RWPE1 (cell line): Measurements from ENCODE around the gene CAMKV.
A peak's percentile ranks its signal among the peaks of the same experiment; 100 is the strongest.
"Not testable (repeated sequence)": the region's sequence is repeated elsewhere in the genome, so short reads cannot be mapped to it uniquely, and the experiment has no call there.

Source experiments
- CTCF ChIA-PET: fragments of 350-600 bp; sonication (Branson Sonifier 250); formaldehyde crosslinking; extraction: SDS; loops from one replicate; lab custom pipeline; 2021; lab: Yijun Ruan, JAX
- POLR2A ChIA-PET: fragments of 400-600 bp; formaldehyde crosslinking; extraction: SDS; loops from one replicate; lab custom pipeline; 2020; ENCODE audit warnings: antibody characterized with exemption; ENCODE audit not compliant: low non-redundant PET; lab: Yijun Ruan, JAX
- DNase-seq: peaks from one replicate; pipeline ENCODE4 v3.0.0; 2012; ENCODE audit warnings: low spot score
- H3K27ac ChIP-seq: fragments of 450-650 bp; 2 replicates; pipeline ENCODE4 v1.5.1; 2017
- TF ChIP-seq, protein P1 (sequence below): fragments of 450-650 bp; conservative IDR thresholded peaks from 2 replicates; pipeline ENCODE4 v1.5.1; 2017; ENCODE audit warnings: low read depth, mild to moderate bottlenecking

The CAMKV gene, protein sequence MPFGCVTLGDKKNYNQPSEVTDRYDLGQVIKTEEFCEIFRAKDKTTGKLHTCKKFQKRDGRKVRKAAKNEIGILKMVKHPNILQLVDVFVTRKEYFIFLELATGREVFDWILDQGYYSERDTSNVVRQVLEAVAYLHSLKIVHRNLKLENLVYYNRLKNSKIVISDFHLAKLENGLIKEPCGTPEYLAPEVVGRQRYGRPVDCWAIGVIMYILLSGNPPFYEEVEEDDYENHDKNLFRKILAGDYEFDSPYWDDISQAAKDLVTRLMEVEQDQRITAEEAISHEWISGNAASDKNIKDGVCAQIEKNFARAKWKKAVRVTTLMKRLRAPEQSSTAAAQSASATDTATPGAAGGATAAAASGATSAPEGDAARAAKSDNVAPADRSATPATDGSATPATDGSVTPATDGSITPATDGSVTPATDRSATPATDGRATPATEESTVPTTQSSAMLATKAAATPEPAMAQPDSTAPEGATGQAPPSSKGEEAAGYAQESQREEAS

DNA sequence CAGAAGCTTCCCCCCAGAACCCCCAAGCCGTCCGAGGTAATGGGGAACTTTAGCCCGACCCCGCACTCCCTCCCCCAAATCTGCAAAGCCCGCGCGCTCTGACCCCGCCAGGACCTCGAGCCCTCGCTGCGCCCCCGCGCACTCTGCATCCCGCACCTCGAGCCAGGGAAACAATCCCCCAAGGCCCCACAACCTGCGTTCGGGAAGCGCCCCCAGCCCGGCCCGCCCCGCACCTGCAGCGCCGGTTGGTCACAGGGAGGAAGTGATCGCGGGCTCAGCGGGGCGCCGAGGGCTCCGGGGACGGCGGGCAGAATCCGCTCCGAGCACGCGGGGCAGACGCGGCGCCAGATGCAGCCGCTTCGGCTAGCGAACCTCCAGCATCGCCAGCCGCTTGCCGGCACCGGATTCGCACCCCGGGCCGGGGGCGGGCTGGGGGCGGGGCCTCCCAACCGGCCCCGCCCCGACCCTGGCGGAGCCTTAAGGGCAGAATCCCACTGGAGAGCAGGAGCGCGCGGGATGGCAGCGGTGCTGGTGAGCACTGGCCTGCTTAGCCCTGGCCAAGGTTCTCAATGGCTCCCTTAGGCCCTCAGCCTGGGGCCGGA, at the start of gene CAMKV:
Gene CAMKV, minus strand, starts transcription at position 382 of the 602 bp plus-strand sequence. CDS start 7,518 bp downstream, outside the sequence.
- ChIA-PET POLR2A (no interaction called here), CTCF (interaction anchor here (0.6 kb wide), 1 partner anchor 53 kb away, joined by 4 read pairs; no protein-coding TSS in a partner anchor)
- no peak for DNase-seq
- no peak within 1 kb of the TSS for H3K27ac ChIP-seq
- TF ChIP-seq, protein P1, sequence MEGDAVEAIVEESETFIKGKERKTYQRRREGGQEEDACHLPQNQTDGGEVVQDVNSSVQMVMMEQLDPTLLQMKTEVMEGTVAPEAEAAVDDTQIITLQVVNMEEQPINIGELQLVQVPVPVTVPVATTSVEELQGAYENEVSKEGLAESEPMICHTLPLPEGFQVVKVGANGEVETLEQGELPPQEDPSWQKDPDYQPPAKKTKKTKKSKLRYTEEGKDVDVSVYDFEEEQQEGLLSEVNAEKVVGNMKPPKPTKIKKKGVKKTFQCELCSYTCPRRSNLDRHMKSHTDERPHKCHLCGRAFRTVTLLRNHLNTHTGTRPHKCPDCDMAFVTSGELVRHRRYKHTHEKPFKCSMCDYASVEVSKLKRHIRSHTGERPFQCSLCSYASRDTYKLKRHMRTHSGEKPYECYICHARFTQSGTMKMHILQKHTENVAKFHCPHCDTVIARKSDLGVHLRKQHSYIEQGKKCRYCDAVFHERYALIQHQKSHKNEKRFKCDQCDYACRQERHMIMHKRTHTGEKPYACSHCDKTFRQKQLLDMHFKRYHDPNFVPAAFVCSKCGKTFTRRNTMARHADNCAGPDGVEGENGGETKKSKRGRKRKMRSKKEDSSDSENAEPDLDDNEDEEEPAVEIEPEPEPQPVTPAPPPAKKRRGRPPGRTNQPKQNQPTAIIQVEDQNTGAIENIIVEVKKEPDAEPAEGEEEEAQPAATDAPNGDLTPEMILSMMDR = no peak

DNA sequence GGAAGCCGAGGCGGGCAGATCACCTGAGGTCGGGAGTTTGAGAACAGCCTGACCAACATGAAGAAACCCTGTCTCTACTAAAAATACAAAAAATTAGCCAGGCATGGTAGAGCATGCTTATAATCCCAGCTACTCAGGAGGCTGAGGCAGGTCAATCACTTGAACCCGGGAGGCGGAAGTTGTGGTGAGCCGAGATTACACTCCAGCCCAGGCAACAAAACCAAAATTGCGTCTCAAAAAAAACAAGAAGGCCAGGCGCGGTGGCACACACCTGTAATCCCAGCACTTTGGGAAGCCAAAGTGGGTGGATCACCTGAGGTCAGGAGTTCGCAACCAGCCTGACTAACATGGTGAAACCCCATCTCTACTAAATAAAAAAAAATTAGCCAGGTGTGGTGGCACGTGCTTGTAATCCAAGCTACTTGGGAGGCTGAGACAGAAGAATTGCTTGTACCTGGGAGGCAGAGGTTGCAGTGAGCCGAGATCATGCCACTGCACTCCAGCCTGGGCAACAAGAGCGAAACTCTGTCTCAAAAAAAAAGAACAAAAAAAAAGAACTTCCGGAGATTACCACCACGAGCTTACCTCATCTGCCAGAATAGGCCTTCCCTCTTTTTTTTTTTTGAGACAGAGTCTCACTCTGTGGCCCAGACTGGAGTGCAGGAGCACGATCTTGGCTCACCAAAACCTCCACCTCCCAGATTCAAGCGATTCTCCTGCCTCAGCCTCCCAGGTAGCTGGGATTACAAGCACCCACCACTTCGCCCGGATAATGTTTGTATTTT, 48.3 kb upstream of the CAMKV start:
- DNase-seq, H3K27ac ChIP-seq, POLR2A ChIA-PET: not testable (repeated sequence)
- CTCF ChIA-PET = interaction anchor here (0.6 kb wide), 1 partner anchor 277 kb away, joined by 3 read pairs; no protein-coding TSS in a partner anchor

DNA sequence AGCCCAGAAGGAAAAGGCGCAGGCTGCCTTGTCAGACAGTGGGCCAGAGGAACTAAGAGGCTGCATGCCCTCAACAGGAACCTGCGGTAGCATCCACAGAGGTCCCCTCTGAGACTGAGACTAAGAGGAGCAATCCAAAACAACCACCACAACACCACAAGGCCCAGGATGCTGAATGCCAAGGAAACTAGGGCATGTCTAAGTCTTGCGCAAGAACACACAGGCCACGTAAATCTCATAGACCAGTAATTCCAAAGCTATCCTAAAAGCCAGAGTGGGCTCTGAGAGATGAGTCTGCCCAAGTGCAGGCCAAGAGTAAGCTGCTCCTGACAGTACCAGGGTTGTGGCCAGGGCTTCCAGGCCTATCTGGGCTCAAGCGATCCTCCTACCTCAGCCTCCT, 47.0 kb upstream of the CAMKV start:
- TF ChIP-seq, protein P1 = no peak
- ChIA-PET POLR2A (no interaction called here), CTCF (no interaction called here)
- H3K27ac ChIP-seq = peak overlapping the region; percentile 38
- no peak for DNase-seq

DNA sequence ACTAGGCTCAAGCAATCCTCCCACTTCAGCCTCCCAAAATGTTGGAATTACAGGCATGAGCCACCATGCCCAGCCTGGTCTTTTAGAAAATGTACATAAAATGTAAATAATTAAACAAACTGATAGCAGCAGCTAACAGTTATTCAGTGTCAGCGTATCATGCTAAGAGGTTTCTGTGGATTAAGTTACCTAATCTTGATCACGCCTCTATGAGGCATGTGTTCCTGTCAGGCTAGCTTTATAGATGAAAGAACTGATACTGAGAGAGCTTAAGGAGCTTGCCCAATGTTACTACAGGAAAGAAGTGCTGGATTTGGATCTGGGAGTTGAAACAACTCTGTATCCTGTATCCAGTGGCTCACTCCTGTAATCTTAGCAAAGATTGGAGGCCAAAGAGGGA, 45.2 kb upstream of the CAMKV start:
- POLR2A ChIA-PET = no interaction called here
- DNase-seq = no peak
- CTCF ChIA-PET = interaction anchor here (0.5 kb wide), 1 partner anchor 439 kb away, joined by 3 read pairs; no protein-coding TSS in a partner anchor
- H3K27ac ChIP-seq = no peak overlapping the region
- TF ChIP-seq, protein P1 = no peak

DNA sequence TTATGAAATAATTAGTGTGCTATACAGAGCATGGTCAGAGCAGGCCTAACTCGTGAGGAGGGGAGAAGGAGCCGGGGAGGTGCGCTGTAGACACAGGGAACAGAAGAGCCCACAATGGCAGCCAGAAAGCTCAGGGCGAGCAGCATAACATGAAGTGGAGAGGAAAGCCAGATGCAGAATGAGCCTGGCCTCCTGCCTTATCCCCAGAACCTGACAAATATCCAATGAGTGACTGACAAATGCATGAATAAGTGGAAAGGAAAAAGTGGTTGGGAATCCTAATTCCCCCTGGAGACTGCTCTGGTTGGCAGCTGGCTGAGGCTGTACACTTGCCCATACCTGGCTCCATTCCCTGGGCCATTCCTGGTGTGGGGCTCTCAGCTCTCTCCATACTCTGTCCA, 43.2 kb upstream of the CAMKV start:
- TF ChIP-seq, protein P1 = no peak
- ChIA-PET CTCF (interaction anchor here (0.7 kb wide), 1 partner anchor 933 kb away, joined by 3 read pairs; no protein-coding TSS in a partner anchor), POLR2A (no interaction called here)
- 0 out of 2 replicates have a peak overlapping the region, but pooled peaks have one; percentile 10 for H3K27ac ChIP-seq
- no peak for DNase-seq

DNA sequence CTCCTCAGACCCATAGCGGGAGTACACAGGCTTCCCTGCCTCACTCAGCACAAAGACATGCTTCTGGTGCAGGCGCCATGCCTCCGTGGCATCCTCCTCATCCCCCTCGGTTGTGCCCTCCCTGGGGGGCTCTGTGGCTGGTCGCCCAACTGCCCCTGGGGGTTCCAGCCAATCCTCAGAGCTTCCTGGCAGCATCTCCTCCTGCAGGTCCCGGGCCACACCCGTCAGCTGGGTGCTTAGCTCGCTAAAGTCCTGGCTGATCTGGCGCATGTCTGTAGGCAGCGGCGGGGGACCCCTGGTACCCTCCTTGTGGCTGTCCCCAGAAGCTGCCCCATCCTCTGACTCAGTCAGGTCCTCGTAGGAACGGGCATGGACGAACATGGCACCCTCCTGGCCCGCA, 41.9 kb upstream of the CAMKV start:
- H3K27ac ChIP-seq = peak overlapping the region; percentile 5; the same call in 1 of the 2 replicates
- ChIA-PET POLR2A (no interaction called here), CTCF (no interaction called here)
- TF ChIP-seq, protein P1 = no peak
- no peak for DNase-seq
